AG04449 (cell line): ENCODE results near the gene GOLGA6L2.

ENCODE experiments used
- CTCF ChIA-PET: fragments of 350-600 bp; formaldehyde crosslinking; extraction: SDS; loops from one replicate; lab custom pipeline; 2021; ENCODE audit warnings: antibody characterized with exemption; lab: Yijun Ruan, JAX
- POLR2A ChIA-PET: fragments of 400-600, 350-600 bp; formaldehyde crosslinking; extraction: SDS; loops from one replicate; lab custom pipeline; 2020; ENCODE audit warnings: antibody characterized with exemption, inconsistent platforms; lab: Yijun Ruan, JAX
- DNase-seq: peaks from one replicate; pipeline ENCODE4 v3.0.0-alpha.2; 2010; ENCODE audit warnings: low read depth, low spot score
- H3K4me3 ChIP-seq: 2 replicates; pipeline ENCODE4 v1.5.1; 2011; ENCODE audit warnings: low read depth, mild to moderate bottlenecking, control low read depth, low read length
- CTCF ChIP-seq: IDR thresholded peaks from one replicate; pipeline ENCODE4 v1.5.1; 2011; ENCODE audit warnings: mild to moderate bottlenecking, moderate library complexity, low read length, control low read depth, inconsistent platforms; ENCODE audit not compliant: insufficient read depth; ENCODE audit errors: missing control alignments

The GOLGA6L2 gene

DNA sequence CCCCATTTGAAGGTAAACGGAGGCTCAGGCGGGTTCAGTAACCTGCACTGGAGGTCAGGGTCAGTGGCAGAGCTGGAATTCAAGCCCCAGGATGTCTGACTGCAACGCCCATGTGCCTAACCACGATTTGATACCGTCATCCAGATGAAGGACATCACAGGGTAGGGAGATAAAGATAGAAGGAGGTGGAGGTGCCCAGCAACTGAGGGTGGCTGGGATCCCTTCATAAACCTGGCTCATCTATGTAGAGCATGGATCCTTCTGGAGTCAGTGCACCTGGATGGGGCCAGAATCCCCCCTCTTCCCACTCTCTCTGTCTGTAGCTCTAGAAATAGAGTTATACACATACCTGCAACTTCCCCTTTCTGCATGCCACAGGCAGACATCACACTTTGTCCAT, 51.2 kb downstream of the GOLGA6L2 start:
- POLR2A ChIA-PET, result no interaction called here

DNA sequence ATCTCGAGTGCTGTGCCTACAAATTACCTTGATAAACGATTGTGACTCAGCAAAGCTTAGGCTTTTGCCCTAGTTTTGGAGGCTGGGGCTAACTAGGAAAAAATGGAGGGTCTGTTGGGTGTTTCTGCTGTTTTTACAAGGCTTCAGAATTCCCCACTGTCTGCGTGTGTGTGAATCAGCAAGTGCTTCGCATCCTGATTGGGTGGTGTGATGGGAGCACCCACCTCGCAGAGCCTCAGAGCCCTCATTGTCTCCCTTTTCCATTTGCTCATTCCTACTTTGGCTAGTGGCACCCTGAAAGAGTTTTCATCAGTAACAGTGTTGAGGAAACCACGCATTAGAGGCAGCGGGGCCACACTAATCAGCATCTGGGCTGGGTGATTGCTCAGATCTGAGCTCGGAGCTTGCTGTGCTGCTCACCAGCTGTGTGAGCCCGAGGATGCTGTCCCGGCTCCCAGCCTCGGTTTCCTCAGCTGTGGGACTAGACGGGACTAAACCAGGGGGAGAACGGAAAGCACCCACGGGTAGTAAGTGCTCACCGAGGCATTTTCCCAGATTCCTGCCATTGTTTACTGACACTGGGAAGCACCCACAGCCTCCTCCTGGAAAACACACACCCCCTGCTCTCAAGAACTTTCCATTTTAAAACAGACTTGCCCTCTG, 51.9 kb downstream of the GOLGA6L2 start:
- no peak overlapping the region for H3K4me3 ChIP-seq
- CTCF ChIA-PET, result no interaction called here
- POLR2A ChIA-PET, result no interaction called here
- TF ChIP-seq CTCF, result no peak
- DNase-seq, result no peak

More for the DNA sequence above, 51.2 kb downstream of the GOLGA6L2 start:
- no peak for DNase-seq
- TF ChIP-seq CTCF, result no peak
- no peak overlapping the region for H3K4me3 ChIP-seq
- CTCF ChIA-PET, result no interaction called here
